ENCODE data around the gene NDUFA9.

Gene NDUFA9

DNA sequence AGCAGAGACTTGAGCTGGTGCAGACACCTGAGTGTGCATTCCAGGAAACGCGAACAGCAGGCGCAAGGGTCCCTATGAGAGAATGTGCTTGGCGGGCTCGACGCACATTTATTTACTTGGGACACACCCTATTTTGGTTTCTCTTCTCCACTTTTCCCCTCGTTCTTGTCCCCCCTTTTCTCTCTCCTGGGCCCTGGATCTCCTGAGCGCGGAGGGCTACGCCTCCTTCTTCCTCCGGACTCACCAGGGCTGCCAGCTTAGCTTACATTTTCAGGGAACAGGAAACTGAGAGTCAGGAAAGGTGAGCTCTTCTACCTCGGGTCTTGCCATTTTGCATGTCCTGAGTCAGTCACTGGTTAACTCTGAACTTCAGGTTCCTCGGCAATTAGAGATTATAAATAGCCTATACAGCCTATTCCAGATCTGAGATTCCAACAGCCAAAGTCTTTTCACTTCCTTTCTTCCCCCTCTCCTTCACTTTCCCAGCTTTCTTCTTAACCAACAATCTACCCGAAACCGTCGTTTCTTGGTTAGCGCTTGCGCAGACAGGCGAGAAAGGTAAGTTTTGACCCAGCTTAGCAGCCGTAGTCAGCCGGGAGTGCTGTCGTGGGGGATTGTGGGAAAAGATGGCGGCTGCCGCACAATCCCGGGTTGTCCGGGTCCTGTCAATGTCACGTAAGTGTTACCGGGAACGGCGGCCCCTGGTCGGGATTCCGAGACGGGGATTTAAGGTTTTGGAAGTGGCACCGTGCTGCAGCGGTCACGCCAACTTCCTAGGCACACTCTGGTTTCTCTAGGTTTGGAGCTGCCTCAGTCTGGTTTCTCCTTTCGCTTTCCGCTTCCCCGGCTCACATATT lies at the start of gene NDUFA9, which contains the start of gene AKAP3:
Gene NDUFA9 (plus strand): TSS at position 614 of the 857 bp plus-strand sequence. CDS start 13 bp downstream, at position 627.
Gene AKAP3 (minus strand): TSS at position 551 of the 857 bp plus-strand sequence. CDS start 10,855 bp downstream, outside the sequence.
- peak; percentile 43 for DNase-seq

DNA sequence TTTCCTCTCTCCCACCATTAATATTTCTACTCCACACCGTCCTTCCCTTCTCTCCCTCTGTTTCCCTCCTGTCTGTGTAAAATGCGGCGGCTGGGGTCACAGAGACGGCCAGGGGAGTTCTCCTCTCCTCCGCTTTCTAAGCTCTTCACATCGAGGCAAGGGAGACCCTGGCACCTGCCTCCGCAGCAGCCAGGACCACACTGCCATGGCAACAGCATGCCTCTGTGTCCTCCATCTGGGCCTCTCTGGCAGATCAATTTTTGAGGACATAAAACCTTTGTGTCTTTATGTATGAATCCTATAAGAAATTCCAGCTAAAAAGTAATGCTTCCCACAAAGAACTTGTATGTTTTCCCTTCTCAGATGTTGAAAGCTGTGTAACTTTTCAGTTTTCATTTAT lies 45.5 kb upstream of the NDUFA9 start:
- DNase-seq: no peak

DNA sequence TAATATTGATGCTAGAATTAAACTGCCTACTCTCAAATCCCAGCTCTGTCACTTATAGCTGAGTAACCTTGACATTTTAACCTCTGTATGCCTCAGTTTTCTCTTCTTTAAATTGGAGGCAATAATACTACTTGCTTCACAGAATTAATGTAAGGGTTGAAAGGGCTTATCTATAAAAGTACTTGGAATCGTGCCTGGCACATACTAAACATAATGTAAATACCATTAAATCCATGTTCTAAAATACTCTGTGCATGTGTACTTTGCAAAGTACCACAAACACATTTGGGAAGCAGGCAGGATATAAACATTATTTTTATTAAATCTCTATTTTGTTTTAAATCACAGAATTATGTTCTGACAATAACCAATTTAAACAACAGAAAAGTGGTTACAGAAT lies 45.0 kb upstream of the NDUFA9 start:
- DNase-seq: no peak

DNA sequence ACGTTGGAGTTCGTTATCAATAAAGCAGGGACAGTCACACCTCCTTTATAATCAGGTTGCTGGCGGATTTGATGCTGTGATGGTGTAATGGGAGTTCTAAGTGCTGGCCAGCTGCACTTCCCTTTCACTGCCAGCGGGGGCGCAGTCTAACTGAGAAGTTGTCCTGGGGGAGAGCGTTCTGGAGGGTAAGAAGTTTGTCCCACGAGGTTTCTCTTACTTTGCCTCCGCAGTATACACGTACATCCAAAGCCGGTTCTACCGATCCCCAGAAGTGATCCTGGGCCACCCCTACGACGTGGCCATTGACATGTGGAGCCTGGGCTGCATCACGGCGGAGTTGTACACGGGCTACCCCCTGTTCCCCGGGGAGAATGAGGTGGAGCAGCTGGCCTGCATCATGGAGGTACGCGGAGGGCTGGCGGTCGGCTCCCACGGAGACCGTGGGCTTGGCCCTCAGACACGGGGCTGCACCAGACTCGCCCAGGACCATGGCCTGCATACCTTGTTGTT lies 44.2 kb upstream of the NDUFA9 start:
- DNase-seq: no peak

DNA sequence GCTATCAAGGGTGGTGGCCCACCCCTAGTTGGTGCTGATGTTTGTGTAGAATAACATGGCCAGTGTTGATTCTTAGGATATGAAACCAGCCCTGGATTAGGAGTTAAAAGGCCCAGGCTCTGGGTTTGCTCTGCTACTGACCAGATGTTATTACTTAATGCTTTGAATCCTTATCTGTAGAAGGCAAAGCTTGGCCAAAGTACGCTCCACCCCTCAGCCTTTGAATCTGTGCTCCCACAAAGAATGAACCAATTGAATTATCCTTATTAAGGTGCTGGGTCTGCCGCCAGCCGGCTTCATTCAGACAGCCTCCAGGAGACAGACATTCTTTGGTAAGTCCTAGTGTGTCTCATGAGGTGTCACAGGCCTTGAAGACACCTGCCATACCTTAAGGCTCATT lies 41.9 kb upstream of the NDUFA9 start:
- DNase-seq: no peak

DNA sequence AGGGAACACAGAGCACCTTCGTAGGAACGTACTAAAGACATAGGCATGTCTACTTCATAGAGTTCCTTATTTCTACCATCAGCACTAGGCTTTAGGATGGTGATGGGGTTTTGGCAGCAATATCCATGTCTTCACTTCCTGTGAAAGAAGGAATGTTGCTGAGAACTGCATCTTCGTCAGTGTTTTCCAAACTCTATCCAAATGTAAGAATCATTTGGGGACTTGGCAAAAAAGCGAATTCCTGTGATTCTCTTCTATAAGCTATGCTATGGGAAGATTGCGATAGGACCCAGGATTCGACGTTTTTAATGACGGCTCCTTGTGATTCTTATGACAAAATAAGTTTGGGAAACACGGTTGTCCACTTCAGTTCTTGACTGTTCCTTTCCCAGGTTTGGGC lies 39.8 kb upstream of the NDUFA9 start:
- DNase-seq: no peak

DNA sequence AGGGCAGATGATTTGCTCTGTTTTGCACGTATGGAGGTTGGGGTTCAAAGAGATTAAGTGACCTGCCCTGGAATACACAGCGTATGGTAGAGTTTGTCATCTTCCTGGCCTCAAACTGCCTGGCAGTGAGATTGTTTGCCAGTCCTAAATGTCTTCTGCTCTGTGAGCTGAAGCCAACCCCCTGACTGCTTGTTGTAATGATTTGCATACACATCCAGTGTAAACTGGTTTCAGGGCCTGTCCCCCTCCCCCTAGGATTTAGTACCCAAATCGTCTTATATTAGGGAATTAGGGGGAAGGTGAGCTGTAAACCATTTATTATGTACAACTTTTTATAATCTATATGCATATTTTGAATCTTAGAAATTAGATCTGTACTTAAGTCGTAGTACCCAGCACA lies 38.4 kb upstream of the NDUFA9 start:
- no peak for DNase-seq

DNA sequence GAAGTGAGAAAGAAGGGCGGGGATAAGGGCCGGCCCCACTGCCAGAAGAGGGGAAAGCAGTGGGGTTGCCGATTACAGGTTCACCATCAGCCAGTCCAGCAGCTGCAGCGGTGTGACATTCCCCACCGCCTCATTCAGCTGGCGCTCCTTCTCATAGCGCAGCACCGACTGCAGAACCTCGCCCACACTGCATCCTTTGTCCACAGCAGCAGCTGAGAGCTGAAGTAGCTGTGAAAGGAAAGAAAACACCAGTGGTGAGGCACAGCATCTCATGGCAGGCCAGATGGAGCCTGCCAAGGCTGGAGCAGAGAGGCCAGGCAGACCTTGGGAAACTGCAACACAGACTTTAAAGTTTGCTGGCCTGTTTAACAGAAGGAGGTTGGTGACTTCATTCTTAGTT lies 33.2 kb upstream of the NDUFA9 start:
- no peak for DNase-seq

DNA sequence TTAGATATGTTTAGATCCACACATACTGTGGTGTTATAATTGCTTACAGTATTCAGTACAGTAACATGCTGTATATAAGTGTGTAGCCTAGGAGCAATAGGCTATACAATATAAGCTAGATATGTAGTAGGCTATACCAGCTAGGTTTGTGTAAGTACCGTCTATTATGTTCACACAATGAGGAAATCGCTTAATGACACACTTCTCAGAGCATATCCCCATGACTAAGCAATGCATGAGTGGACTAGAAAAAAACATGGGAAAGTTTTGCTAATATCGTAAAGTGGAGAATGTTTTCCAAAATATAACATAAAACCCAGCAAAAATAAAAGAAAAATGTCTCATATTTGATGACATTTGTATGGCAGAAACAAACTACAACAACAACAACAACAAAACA lies 27.4 kb upstream of the NDUFA9 start:
- no peak for DNase-seq

DNA sequence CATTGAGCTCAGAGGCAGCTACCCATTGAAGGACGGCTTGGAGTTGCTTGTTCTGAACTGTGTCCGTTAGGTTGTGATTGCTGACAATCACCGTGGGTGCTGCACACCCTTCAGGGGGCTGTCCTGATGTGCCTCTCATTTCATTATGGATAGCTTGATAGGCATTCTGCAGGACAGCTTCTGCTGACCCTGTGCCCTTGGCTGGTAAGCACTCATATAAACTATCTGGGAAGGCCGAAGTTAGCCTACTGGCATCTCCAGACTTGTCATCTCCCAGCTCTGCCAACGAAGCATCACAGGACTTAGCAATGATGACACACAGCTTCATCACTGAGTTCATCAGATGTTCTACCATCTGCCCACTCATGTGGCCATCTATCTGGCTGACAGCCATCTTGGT lies 22.4 kb upstream of the NDUFA9 start:
- no peak for DNase-seq

DNA sequence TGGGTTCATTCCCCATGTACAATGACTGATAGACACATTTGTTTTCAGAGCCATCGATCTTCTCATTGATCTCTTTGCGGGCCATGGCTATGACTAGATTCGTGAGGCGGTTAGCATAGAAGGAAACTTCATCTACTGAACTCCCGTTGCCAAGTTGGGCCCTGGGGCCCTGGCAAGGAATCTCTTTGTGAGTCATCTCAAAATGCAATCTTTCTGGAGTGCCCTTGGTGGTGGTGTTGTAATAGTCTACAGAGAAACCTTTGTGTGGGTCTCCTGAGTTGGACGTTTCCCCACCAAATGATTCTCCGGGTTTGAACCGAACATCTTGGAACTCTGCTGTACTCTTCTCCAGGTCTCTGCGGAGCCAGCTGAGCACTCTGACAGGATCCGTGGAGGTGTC lies 20.5 kb upstream of the NDUFA9 start:
- no peak for DNase-seq

DNA sequence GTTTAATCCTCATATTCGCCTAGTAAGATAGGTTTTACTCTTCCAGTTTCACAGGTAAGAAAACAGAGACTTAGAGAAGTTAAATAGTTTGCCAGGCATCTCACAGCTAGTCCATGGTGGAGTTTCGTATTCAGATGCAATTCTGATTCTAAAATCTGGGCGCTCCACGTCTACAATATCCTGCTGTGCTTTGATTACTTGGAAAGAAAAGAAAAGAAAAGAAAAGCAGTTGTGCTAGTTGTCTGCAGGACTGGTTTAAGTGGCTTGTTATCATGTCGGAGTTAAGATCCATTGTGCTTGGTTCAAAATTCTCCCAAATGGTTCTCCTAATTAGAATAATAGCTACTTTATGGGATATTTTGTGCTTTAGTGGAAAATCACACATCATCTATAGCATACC lies 18.7 kb upstream of the NDUFA9 start:
- DNase-seq: no peak

DNA sequence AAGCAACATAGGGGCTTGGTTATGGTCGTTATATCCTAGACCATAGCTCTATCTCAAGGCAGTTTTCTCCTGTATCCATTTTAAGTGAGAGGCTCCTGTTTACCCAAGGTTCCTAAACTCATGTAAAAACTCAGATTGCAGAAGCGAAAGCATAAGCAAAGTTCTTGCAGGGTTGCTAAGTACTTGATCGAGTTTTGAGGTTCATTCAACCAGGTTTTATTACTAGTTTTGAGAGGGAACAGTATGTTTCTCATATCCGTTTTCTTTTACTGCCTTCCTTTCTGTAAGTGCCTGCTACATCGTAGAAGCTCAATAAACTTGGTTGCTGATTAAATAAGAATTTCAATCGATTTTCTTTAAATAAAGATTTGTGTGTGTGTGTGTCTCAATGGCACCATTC lies 5.2 kb upstream of the NDUFA9 start:
- DNase-seq: no peak

DNA sequence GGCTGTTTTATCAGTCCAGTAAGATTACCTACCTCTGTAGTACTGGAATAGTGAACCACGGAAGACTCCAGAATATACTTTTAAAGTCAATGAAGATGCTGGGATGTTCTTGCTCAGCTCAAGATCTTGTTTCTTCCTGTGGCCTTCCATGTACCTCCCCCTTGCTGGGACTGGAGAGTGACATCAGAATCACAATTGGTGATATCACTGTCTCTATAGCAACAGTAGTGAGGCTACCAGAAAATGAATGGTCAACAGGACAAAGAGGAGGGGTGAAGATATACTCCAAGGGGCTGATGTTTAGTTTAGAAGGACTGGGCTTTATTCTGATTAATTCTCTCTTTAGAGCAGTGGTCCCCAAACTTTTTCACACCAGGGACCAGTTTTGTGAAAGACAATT lies 3.9 kb upstream of the NDUFA9 start:
- DNase-seq: no peak

DNA sequence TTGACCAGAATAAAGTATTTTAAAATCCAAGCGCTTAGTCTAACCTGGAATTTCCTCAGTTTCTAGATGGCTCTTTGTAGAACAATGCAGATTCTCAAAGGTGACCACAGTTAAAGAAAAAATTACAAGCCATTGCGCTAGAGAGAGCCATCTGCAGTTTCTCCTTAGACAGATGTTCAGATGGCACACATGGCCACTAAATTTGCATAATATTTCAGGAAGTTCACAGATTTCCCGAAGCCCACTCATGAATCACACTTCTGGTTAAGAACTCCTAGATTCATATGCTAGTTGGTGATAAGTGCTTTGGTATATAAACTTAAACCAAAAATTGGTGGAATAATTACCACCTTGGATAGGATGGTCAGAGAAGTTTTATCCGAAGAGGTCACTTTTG lies 812 bp upstream of the NDUFA9 start:
- no peak for DNase-seq

DNA sequence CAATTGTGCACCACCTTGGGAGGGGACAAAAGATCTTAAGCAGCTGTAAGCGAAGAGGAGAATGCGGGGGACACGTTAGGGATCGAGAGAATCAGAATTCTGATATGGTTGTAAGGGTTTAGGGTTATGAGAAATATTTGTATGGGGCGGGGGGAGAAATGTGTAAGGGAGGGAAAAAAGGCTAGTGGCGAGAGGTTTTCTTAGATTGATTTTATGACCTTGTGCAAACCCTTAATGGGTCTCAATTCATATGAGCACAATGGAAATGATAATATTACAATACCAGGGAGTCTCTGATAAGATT lies 396 bp downstream of the NDUFA9 start:
- DNase-seq: no peak

DNA sequence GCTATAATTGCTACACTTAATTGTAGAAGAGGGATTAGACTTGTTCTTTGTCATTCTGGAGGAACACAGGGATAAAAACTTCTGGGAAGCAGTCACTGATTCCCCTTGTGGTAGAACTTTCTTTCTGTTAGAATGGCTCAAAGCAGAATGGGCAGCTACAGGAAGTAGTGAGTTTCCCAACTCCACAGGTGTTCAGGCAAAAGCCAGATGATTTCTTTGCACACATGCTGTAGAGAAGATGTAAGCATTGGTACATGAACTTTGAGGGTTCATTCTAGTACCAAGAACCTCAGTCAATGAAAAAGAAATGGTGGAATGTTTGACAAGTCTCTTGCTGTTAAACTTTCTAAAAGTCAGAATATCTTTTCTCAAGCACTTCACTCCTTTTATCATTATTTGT lies 4.3 kb downstream of the NDUFA9 start:
- no peak for DNase-seq

DNA sequence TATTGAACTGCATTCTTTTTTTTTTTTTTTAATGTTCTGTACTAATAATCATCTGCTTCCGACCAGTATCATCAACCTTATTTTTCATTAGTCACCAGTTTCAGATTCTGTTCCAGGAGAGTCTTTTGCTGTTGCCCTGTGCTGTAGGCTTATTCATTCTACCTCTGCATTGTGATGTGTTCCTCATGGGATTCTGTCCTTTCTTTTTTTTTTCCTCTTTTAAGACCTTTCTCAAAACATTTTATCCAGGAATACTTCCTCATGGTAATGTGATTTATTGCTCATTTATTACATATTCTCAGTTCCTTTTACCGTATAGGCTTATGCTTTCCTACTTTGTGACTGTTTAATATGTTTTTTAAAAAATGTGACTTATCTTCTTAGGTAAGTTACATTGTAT lies 4.8 kb downstream of the NDUFA9 start:
- DNase-seq: no peak

DNA sequence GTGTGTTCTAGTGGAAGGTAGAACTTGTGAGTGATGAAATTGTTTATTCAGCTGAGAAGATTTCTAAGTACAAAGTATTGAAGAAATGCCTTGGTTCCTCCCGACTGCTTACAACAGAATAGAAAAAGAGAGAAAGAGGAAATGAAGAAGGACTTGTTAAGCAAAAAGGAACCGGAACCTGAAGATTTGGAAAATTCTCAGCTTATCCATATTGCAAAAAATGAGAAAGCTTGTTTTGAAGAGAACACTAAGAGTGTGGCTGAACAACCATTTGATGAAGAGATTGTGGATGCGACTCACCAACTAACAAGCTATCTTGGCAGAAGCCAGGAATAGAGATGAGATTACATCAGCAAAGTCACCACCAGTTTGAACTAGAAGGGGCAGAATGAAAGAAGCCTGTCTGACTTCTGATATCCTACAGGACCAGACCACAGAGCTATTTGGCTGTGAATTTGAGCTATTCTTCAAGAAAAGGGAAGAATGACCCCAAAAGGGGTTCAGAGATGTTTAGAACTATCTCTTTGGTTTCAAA lies 15.1 kb downstream of the NDUFA9 start:
- no peak for DNase-seq

DNA sequence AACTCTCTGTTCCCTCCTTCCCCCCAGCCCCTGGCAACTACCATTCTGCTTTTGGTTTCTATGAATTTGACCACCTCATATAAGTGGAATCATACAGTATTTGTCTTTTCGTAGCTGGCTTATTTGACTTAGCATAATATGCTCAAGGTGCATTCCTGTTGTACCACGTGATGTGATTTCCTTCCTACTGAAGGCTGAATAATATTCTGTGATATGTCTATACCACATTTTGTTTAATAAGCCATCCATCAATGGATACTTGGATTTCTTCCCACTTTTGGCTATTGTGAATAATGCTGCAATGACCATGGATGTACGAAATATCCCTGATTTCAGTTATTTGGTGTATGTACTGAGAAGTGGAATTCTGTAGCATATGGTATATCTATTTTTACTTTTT lies 16.3 kb downstream of the NDUFA9 start:
- DNase-seq: no peak

DNA sequence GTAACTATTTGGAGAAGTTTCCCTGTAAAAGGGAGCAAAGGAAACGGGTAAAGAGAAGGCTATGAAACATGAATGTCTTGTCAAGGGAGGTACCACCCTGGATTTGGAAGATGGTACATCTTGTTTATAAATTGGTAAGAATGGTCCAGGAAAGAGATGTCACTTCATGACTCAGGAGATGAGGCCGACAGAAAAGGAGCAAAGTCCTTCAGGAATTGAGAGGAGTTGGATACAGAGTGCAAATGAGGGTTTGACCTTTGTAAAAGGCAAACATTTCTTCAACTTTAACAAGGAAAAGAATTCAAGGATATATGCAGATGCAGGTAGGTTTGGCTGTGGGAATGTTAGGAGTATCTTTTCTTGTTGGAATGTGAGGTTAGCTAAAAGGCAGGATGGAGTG lies 30.8 kb downstream of the NDUFA9 start:
- no peak for DNase-seq

DNA sequence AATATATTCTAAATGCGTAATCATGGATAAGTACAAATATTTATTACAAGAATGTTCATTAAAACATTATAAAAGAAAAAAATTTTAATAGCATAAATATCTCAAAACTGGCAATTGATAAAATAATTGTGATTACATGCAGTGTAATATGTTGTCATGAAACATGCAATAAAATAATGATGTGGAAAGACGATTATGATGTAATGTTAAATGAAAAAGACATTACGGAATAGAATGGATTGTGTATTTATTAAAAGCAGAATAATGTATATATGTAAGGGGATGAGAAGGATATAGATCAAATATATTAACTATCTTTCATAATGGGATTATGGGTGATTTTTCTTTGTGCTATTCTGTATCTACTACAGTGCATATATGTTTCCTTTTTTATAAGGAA lies 32.8 kb downstream of the NDUFA9 start:
- DNase-seq: no peak

DNA sequence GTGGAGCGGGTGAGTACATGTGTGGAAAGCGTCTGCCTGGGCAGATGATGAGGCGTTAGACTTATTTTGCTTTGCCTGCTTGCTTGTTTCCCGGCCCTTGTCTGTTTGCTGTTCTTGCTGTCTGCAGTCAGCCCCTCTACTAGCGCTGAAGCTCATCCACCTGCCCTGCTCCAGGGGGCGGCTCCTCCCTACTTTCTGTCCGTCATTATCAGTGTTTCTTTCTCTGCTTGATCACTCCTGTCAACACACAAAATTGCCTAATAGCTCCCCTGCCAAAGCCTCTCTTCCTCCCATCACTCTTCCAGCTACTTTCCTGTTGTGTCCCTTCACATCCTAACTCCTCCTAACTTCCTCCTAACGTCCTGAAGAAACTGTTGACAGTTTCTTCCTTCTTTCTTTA lies 36.4 kb downstream of the NDUFA9 start:
- DNase-seq: no peak

DNA sequence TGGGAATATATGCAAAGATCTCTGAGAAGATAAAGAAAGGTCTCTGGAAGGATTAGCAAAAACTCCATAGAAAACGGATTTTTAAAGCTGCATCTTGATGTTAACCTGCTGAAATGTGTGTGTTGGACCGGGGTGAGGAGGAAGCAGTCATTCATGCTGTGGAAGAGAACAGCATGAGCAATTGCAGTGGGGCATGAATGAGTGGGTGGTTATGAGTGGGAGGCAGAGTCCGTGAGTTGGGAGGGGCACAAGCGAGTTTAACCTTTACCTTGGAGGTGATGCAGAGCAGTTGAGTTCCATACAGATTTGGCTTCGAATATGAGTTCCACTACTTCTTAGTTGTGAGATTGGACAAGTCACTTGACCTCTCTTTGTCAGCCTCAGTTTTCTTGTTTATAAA lies 41.8 kb downstream of the NDUFA9 start:
- no peak for DNase-seq
